HepG2 (cell line): ENCODE results near the gene RRAD. TPM values are rescaled to one million over a fixed set of nuclear protein-coding genes. Genes with fewer than 3 reads are reported as not detected.
A peak's percentile ranks its signal among the peaks of the same experiment; 100 is the strongest.

Source experiments
- AGO2 ChIP-seq: fragments of 200-400 bp; formaldehyde crosslinking; optimal IDR thresholded peaks from 2 replicates; pipeline ENCODE3; 2017; ENCODE audit warnings: mild to moderate bottlenecking, low read depth, low read length, moderate library complexity
- ARNT2 ChIP-seq: sonication (generic); formaldehyde crosslinking; IDR thresholded peaks from 2 replicates; pipeline ENCODE4 v1.8.0; 2022; ENCODE audit warnings: mild to moderate bottlenecking, low read depth, missing genetic modification reagents, moderate library complexity
- ARNTL ChIP-seq: sonication (generic); formaldehyde crosslinking; IDR thresholded peaks from 2 replicates; pipeline ENCODE4 v1.4.0; 2020; ENCODE audit warnings: mild to moderate bottlenecking, missing genetic modification reagents
- CCDC6 ChIP-seq: sonication (generic); formaldehyde crosslinking; IDR thresholded peaks from 2 replicates; pipeline ENCODE4 v1.8.1; 2022; ENCODE audit warnings: mild to moderate bottlenecking, missing genetic modification reagents, moderate library complexity
- HOXA7 ChIP-seq: sonication (generic); formaldehyde crosslinking; IDR thresholded peaks from 2 replicates; pipeline ENCODE4 v1.8.1; 2022; ENCODE audit warnings: mild to moderate bottlenecking, missing genetic modification reagents, moderate library complexity
- MAFK ChIP-seq, 2 experiments: IDR thresholded peaks in 1 of 2; conservative IDR thresholded peaks in 1 of 2; 2 replicates each; pipeline ENCODE4 v1.6.1; 2011; ENCODE audit warnings: improper control_type of control experiment in 2 of 2, low read length in 2 of 2
- NFYB ChIP-seq: sonication (generic); formaldehyde crosslinking; IDR thresholded peaks from 2 replicates; pipeline ENCODE4 v1.4.0; 2020; ENCODE audit warnings: missing genetic modification reagents
- PHF8 ChIP-seq: sonication (generic); formaldehyde crosslinking; IDR thresholded peaks from 2 replicates; pipeline ENCODE4 v1.5.0; 2020; ENCODE audit warnings: missing genetic modification reagents
- PLRG1 ChIP-seq: fragments of 450-650 bp; conservative IDR thresholded peaks from 2 replicates; pipeline ENCODE4 v1.6.1; 2016
- RCOR2 ChIP-seq: IDR thresholded peaks from 2 replicates; pipeline ENCODE4 v1.6.1; 2016; ENCODE audit warnings: missing biosample characterization, missing genetic modification reagents
- SRSF9 ChIP-seq: fragments of 200-400 bp; formaldehyde crosslinking; IDR thresholded peaks from 2 replicates; pipeline ENCODE4 v1.6.1; 2018; ENCODE audit warnings: borderline replicate concordance, mild to moderate bottlenecking, low read depth, low read length; ENCODE audit not compliant: insufficient read depth, poor library complexity, severe bottlenecking
- U2AF2 ChIP-seq: fragments of 200-400 bp; formaldehyde crosslinking; IDR thresholded peaks from 2 replicates; pipeline ENCODE4 v1.6.1; 2017; ENCODE audit warnings: low read depth, mild to moderate bottlenecking, low read length
- YEATS4 ChIP-seq: sonication (generic); formaldehyde crosslinking; IDR thresholded peaks from 2 replicates; pipeline ENCODE4 v1.4.0; 2020; ENCODE audit warnings: missing genetic modification reagents, borderline replicate concordance
- ZNF616 ChIP-seq: sonication (generic); formaldehyde crosslinking; IDR thresholded peaks from 2 replicates; pipeline ENCODE4 v1.5.0; 2020; ENCODE audit warnings: low read depth, mild to moderate bottlenecking, missing genetic modification reagents
- ZNF724P ChIP-seq: sonication (generic); formaldehyde crosslinking; IDR thresholded peaks from 2 replicates; pipeline ENCODE4 v1.8.0; 2022; ENCODE audit warnings: missing genetic modification reagents, borderline replicate concordance
- ZNF780A ChIP-seq: sonication (generic); formaldehyde crosslinking; IDR thresholded peaks from 2 replicates; pipeline ENCODE4 v1.8.0; 2022; ENCODE audit warnings: mild to moderate bottlenecking, missing genetic modification reagents, moderate library complexity
- polyA plus RNA-seq, 8 experiments: library from polyadenylated mRNA; depleted of rRNA in 3 of 8; stranded (reverse) in 7 of 8; unstranded in 1 of 8; fragments of >200 nt; fragmentation: Illumina TruSeq in 4 of 8; extraction: Trizol in 4 of 8; gene quantifications; 2 replicates each; pipeline versions ENCODE4 v1.2.1 to v1.2.3, GENCODE V29; 2011 to 2016; ENCODE audit warnings: low read depth in 4 of 8, missing spikeins in 1 of 8, mixed read lengths in 1 of 8; ENCODE audit not compliant: insufficient read depth in 1 of 8
- total RNA-seq, 5 experiments: library from RNA; depleted of rRNA; stranded (reverse); fragments of >200 nt; fragmentation: Illumina TruSeq; extraction: Trizol; gene quantifications; 2 replicates each; pipeline ENCODE4 v1.2.3, GENCODE V29; 2016; ENCODE audit warnings: low read depth in 1 of 5
- TF ChIP-seq, protein P1 (sequence below): sonication (generic); formaldehyde crosslinking; conservative IDR thresholded peaks from 2 replicates; pipeline ENCODE4 v1.8.0; 2022; ENCODE audit warnings: mild to moderate bottlenecking, moderate library complexity, missing genetic modification reagents
- TF ChIP-seq, protein P2 (sequence below): sonication (generic); formaldehyde crosslinking; IDR thresholded peaks from 2 replicates; pipeline ENCODE4 v1.8.1; 2023; ENCODE audit warnings: missing genetic modification reagents, inconsistent platforms, borderline replicate concordance
- TF ChIP-seq, protein P3 (sequence below): sonication (generic); formaldehyde crosslinking; IDR thresholded peaks from 2 replicates; pipeline ENCODE4 v1.4.0; 2020; ENCODE audit warnings: mild to moderate bottlenecking, low read depth, missing genetic modification reagents
- TF ChIP-seq, protein P4 (sequence below): sonication (generic); formaldehyde crosslinking; IDR thresholded peaks from 2 replicates; pipeline ENCODE4 v1.8.1; 2023; ENCODE audit warnings: mild to moderate bottlenecking, missing genetic modification reagents
- TF ChIP-seq, protein P5 (sequence below): sonication (generic); formaldehyde crosslinking; IDR thresholded peaks from 2 replicates; pipeline ENCODE4 v1.8.1; 2022; ENCODE audit warnings: low read depth, mild to moderate bottlenecking, missing genetic modification reagents

Gene RRAD
- total and polyA plus RNA-seq, 2 of the 13 experiments (the other 11 are each of a cell fraction or from before 2014, with no cell fraction given): 0.80 to 1.1 TPM

DNA sequence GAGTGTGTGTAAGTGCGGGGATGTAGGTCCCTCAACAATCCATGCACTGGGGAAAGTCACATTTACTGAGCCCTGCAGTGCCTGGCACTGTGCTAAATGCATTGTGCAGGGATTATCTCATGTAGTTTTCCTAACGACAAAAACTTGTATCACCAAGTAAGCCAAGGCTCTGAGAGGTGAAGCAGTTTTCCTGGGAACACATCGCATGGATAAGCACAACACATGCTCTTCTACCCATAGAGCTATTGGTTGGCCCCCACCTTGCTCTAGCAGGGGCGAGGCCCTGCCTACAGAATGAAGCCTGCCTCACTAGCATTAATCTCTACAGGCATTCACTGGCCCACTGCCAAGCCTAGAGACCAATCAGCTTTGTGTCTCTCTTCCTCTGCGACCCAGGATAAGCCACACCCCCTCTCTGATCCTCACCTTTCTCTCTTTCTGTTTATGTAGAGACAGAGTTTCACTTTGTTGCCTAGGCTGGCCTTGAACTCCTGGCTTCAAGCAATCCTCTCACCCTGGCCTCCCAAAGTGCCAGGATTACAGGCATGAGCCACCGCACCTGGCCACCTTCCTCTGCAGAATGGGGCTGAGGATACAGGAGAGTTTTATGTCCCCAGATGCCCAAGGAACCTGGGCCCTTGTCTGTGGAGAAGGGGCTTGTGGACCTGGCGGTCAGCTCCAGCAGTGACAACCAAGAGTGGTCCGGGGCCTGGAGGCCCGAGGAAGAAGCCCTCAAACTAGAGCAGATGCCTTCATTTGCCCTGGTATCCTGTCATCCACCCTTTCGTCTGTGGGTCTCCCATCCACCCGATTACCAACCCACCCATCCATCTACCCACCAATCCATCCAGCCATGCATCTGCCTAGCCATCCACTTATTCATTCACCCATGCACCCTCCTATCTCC, 19.4 kb downstream of the RRAD start (continued):
- TF ChIP-seq SRSF9 (no peak), HOXA7 (CRISPR knock-in tag) (no peak), CCDC6 (CRISPR knock-in tag) (no peak), ZNF616 (no peak), AGO2 (no peak), ARNTL (CRISPR knock-in tag) (no peak), NFYB (peak; percentile 68), MAFK (conservative IDR thresholded peaks at IDR 0.05 in 1 of 2, IDR thresholded peaks at IDR 0.05 in 1 of 2; ENCODE audit: low read length in 2 of 2) (no peak; a peak in 1 of 4 replicates), ZNF724P (no peak), YEATS4 (CRISPR knock-in tag) (0 out of 2 replicates have a peak, but pooled peaks have one; percentile 44), PHF8 (CRISPR knock-in tag) (peak; percentile 16; the same call in 1 of the 2 replicates), ZNF780A (CRISPR knock-in tag) (no peak; the same call in 1 of the 2 replicates), ARNT2 (CRISPR knock-in tag) (no peak), PLRG1 (no peak), RCOR2 (CRISPR knock-in tag) (peak; percentile 95), U2AF2 (no peak)
- TF ChIP-seq, protein P1, sequence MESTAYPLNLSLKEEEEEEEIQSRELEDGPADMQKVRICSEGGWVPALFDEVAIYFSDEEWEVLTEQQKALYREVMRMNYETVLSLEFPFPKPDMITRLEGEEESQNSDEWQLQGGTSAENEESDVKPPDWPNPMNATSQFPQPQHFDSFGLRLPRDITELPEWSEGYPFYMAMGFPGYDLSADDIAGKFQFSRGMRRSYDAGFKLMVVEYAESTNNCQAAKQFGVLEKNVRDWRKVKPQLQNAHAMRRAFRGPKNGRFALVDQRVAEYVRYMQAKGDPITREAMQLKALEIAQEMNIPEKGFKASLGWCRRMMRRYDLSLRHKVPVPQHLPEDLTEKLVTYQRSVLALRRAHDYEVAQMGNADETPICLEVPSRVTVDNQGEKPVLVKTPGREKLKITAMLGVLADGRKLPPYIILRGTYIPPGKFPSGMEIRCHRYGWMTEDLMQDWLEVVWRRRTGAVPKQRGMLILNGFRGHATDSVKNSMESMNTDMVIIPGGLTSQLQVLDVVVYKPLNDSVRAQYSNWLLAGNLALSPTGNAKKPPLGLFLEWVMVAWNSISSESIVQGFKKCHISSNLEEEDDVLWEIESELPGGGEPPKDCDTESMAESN (CRISPR knock-in tag): no peak; the same call in 1 of the 2 replicates
- TF ChIP-seq, protein P2, sequence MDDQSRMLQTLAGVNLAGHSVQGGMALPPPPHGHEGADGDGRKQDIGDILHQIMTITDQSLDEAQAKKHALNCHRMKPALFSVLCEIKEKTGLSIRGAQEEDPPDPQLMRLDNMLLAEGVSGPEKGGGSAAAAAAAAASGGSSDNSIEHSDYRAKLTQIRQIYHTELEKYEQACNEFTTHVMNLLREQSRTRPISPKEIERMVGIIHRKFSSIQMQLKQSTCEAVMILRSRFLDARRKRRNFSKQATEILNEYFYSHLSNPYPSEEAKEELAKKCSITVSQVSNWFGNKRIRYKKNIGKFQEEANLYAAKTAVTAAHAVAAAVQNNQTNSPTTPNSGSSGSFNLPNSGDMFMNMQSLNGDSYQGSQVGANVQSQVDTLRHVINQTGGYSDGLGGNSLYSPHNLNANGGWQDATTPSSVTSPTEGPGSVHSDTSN (CRISPR knock-in tag): no peak
- TF ChIP-seq, protein P3, sequence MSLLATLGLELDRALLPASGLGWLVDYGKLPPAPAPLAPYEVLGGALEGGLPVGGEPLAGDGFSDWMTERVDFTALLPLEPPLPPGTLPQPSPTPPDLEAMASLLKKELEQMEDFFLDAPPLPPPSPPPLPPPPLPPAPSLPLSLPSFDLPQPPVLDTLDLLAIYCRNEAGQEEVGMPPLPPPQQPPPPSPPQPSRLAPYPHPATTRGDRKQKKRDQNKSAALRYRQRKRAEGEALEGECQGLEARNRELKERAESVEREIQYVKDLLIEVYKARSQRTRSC (CRISPR knock-in tag): no peak
- TF ChIP-seq, protein P4, sequence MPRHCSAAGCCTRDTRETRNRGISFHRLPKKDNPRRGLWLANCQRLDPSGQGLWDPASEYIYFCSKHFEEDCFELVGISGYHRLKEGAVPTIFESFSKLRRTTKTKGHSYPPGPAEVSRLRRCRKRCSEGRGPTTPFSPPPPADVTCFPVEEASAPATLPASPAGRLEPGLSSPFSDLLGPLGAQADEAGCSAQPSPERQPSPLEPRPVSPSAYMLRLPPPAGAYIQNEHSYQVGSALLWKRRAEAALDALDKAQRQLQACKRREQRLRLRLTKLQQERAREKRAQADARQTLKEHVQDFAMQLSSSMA (CRISPR knock-in tag): no peak
- TF ChIP-seq, protein P5, sequence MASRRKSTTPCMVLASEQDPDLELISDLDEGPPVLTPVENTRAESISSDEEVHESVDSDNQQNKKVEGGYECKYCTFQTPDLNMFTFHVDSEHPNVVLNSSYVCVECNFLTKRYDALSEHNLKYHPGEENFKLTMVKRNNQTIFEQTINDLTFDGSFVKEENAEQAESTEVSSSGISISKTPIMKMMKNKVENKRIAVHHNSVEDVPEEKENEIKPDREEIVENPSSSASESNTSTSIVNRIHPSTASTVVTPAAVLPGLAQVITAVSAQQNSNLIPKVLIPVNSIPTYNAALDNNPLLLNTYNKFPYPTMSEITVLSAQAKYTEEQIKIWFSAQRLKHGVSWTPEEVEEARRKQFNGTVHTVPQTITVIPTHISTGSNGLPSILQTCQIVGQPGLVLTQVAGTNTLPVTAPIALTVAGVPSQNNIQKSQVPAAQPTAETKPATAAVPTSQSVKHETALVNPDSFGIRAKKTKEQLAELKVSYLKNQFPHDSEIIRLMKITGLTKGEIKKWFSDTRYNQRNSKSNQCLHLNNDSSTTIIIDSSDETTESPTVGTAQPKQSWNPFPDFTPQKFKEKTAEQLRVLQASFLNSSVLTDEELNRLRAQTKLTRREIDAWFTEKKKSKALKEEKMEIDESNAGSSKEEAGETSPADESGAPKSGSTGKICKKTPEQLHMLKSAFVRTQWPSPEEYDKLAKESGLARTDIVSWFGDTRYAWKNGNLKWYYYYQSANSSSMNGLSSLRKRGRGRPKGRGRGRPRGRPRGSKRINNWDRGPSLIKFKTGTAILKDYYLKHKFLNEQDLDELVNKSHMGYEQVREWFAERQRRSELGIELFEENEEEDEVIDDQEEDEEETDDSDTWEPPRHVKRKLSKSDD: no peak
